ENCODE data around the gene NGRN.

NGRN gene

GRCh38 chr15:90227816-90228772 lies 37.4 kb upstream of the NGRN start:
- peaks cover 73% of the 10 kb centered on the region for H3K36me3 ChIP-seq (ENCODE audit: control insufficient read depth, insufficient read depth, low read length)
- no peaks in the 10 kb centered on the region for H3K4me1 ChIP-seq (ENCODE audit: control insufficient read depth, insufficient read depth, low read length)
- H3K27me3 ChIP-seq (ENCODE audit: control insufficient read depth, insufficient read depth, low read length) = no peaks in the 10 kb centered on the region
- H3K9ac ChIP-seq (ENCODE audit: low read depth, low read length) = no peak overlapping the region
- H3K9me3 ChIP-seq (ENCODE audit: control insufficient read depth, insufficient read depth, low read length) = no peaks in the 10 kb centered on the region
- H3K4me3 ChIP-seq (ENCODE audit: low read depth, low read length) = no peak overlapping the region
- H3K27ac ChIP-seq (ENCODE audit: low read depth, low read length) = no peak overlapping the region

- Histone ChIP-seq H3K4me3 (ENCODE audit: low read depth, low read length) (no peak overlapping the region), H3K9ac (ENCODE audit: low read depth, low read length) (no peak overlapping the region), H3K27ac (ENCODE audit: low read depth, low read length) (no peak overlapping the region), H3K9me3 (ENCODE audit: control insufficient read depth, insufficient read depth, low read length) (no peaks in the 10 kb centered on the region), H3K36me3 (ENCODE audit: control insufficient read depth, insufficient read depth, low read length) (peaks cover 64% of the 10 kb centered on the region), H3K4me1 (ENCODE audit: control insufficient read depth, insufficient read depth, low read length) (no peaks in the 10 kb centered on the region), H3K27me3 (ENCODE audit: control insufficient read depth, insufficient read depth, low read length) (no peaks in the 10 kb centered on the region)
Observed at GRCh38 chr15:90228960-90229359, 36.5 kb upstream of the NGRN start.

GRCh38 chr15:90230071-90230494 lies 35.4 kb upstream of the NGRN start:
- Histone ChIP-seq H3K9me3 (ENCODE audit: control insufficient read depth, insufficient read depth, low read length) (no peaks in the 10 kb centered on the region), H3K4me3 (ENCODE audit: low read depth, low read length) (no peak overlapping the region), H3K27ac (ENCODE audit: low read depth, low read length) (no peak overlapping the region), H3K9ac (ENCODE audit: low read depth, low read length) (no peak overlapping the region), H3K36me3 (ENCODE audit: control insufficient read depth, insufficient read depth, low read length) (peaks cover 54% of the 10 kb centered on the region), H3K27me3 (ENCODE audit: control insufficient read depth, insufficient read depth, low read length) (no peaks in the 10 kb centered on the region), H3K4me1 (ENCODE audit: control insufficient read depth, insufficient read depth, low read length) (peaks cover 3% of the 10 kb centered on the region)

GRCh38 chr15:90230610-90231009 lies 34.9 kb upstream of the NGRN start:
- Histone ChIP-seq H3K4me3 (ENCODE audit: low read depth, low read length) (no peak overlapping the region), H3K36me3 (ENCODE audit: control insufficient read depth, insufficient read depth, low read length) (peaks cover 48% of the 10 kb centered on the region), H3K9me3 (ENCODE audit: control insufficient read depth, insufficient read depth, low read length) (no peaks in the 10 kb centered on the region), H3K27me3 (ENCODE audit: control insufficient read depth, insufficient read depth, low read length) (no peaks in the 10 kb centered on the region), H3K4me1 (ENCODE audit: control insufficient read depth, insufficient read depth, low read length) (peaks cover 3% of the 10 kb centered on the region), H3K27ac (ENCODE audit: low read depth, low read length) (no peak overlapping the region), H3K9ac (ENCODE audit: low read depth, low read length) (no peak overlapping the region)

- no peaks in the 10 kb centered on the region for H3K27me3 ChIP-seq (ENCODE audit: control insufficient read depth, insufficient read depth, low read length)
- H3K9me3 ChIP-seq (ENCODE audit: control insufficient read depth, insufficient read depth, low read length) = no peaks in the 10 kb centered on the region
- H3K4me3 ChIP-seq (ENCODE audit: low read depth, low read length) = no peak overlapping the region
- peaks cover 3% of the 10 kb centered on the region for H3K4me1 ChIP-seq (ENCODE audit: control insufficient read depth, insufficient read depth, low read length)
- H3K36me3 ChIP-seq (ENCODE audit: control insufficient read depth, insufficient read depth, low read length) = peaks cover 43% of the 10 kb centered on the region
- H3K27ac ChIP-seq (ENCODE audit: low read depth, low read length) = no peak overlapping the region
- no peak overlapping the region for H3K9ac ChIP-seq (ENCODE audit: low read depth, low read length)
Observed at GRCh38 chr15:90231028-90232017, 34.1 kb upstream of the NGRN start.

- no peak overlapping the region for H3K4me3 ChIP-seq (ENCODE audit: low read depth, low read length)
- H3K36me3 ChIP-seq (ENCODE audit: control insufficient read depth, insufficient read depth, low read length) = peaks cover 35% of the 10 kb centered on the region
- no peak overlapping the region for H3K27ac ChIP-seq (ENCODE audit: low read depth, low read length)
- H3K4me1 ChIP-seq (ENCODE audit: control insufficient read depth, insufficient read depth, low read length) = peaks cover 3% of the 10 kb centered on the region
- H3K9ac ChIP-seq (ENCODE audit: low read depth, low read length) = no peak overlapping the region
- H3K9me3 ChIP-seq (ENCODE audit: control insufficient read depth, insufficient read depth, low read length) = no peaks in the 10 kb centered on the region
- H3K27me3 ChIP-seq (ENCODE audit: control insufficient read depth, insufficient read depth, low read length) = no peaks in the 10 kb centered on the region
Observed at GRCh38 chr15:90232196-90232595, 33.3 kb upstream of the NGRN start.

- peak overlapping the region; percentile 85 for H3K4me3 ChIP-seq (ENCODE audit: low read depth, low read length)
- H3K9ac ChIP-seq (ENCODE audit: low read depth, low read length) = peak overlapping the region; percentile 6; the same call in 1 of the 2 replicates
- H3K27me3 ChIP-seq (ENCODE audit: control insufficient read depth, insufficient read depth, low read length) = no peaks in the 10 kb centered on the region
- H3K27ac ChIP-seq (ENCODE audit: low read depth, low read length) = peak overlapping the region; percentile 80
- peaks cover 3% of the 10 kb centered on the region for H3K4me1 ChIP-seq (ENCODE audit: control insufficient read depth, insufficient read depth, low read length)
- H3K36me3 ChIP-seq (ENCODE audit: control insufficient read depth, insufficient read depth, low read length) = peaks cover 27% of the 10 kb centered on the region
- H3K9me3 ChIP-seq (ENCODE audit: control insufficient read depth, insufficient read depth, low read length) = no peaks in the 10 kb centered on the region
Observed at GRCh38 chr15:90232941-90233386, 32.5 kb upstream of the NGRN start.

- peak within 1 kb of the TSS; percentile 85 for H3K4me3 ChIP-seq (ENCODE audit: low read depth, low read length)
- H3K9me3 ChIP-seq (ENCODE audit: control insufficient read depth, insufficient read depth, low read length) = no peaks in the 10 kb centered on the region
- peaks cover 3% of the 10 kb centered on the region for H3K4me1 ChIP-seq (ENCODE audit: control insufficient read depth, insufficient read depth, low read length)
- no peaks in the 10 kb centered on the region for H3K27me3 ChIP-seq (ENCODE audit: control insufficient read depth, insufficient read depth, low read length)
- H3K27ac ChIP-seq (ENCODE audit: low read depth, low read length) = peak within 1 kb of the TSS; percentile 80
- peaks cover 22% of the 10 kb centered on the region for H3K36me3 ChIP-seq (ENCODE audit: control insufficient read depth, insufficient read depth, low read length)
- H3K9ac ChIP-seq (ENCODE audit: low read depth, low read length) = peak within 1 kb of the TSS; percentile 6; the same call in 1 of the 2 replicates
Observed at GRCh38 chr15:90233387-90234095, 31.9 kb upstream of the NGRN start, which contains the start of gene CIB1. Gene CIB1 (minus strand): TSS chr15:90233941. CDS start chr15:90233885, 56 bp downstream.

GRCh38 chr15:90234096-90234988 lies 31.1 kb upstream of the NGRN start, which contains the start of gene GDPGP1:
Gene GDPGP1 (plus strand): TSS chr15:90234209. CDS start chr15:90240909, 6,700 bp downstream.
- Histone ChIP-seq H3K4me1 (ENCODE audit: control insufficient read depth, insufficient read depth, low read length) (peaks cover 3% of the 10 kb centered on the region), H3K9me3 (ENCODE audit: control insufficient read depth, insufficient read depth, low read length) (no peaks in the 10 kb centered on the region), H3K36me3 (ENCODE audit: control insufficient read depth, insufficient read depth, low read length) (peaks cover 14% of the 10 kb centered on the region), H3K27ac (ENCODE audit: low read depth, low read length) (peak within 1 kb of the TSS; percentile 80), H3K4me3 (ENCODE audit: low read depth, low read length) (peak within 1 kb of the TSS; percentile 85), H3K27me3 (ENCODE audit: control insufficient read depth, insufficient read depth, low read length) (no peaks in the 10 kb centered on the region), H3K9ac (ENCODE audit: low read depth, low read length) (peak within 1 kb of the TSS; percentile 6; the same call in 1 of the 2 replicates)
